ENCODE results near the gene NECAB3.
A peak's percentile ranks its signal among the peaks of the same experiment; 100 is the strongest.
"Not testable (repeated sequence)": the region's sequence is repeated elsewhere in the genome, so short reads cannot be mapped to it uniquely, and the experiment has no call there.

NECAB3 gene

GRCh38 chr20:33648396-33649004 is 25.7 kb downstream of the NECAB3 start:
- peak; percentile 26 for DNase-seq (ENCODE audit: low read depth)
- TF ChIP-seq CTCF (conservative IDR thresholded peaks at IDR 0.05; ENCODE audit: control insufficient read depth, insufficient read depth, low read depth, low read length) = no peak

GRCh38 chr20:33647603-33648395 is 26.4 kb downstream of the NECAB3 start:
- TF ChIP-seq CTCF (conservative IDR thresholded peaks at IDR 0.05; ENCODE audit: control insufficient read depth, insufficient read depth, low read depth, low read length) = no peak
- no peak overlapping the region for H3K4me3 ChIP-seq (ENCODE audit: control insufficient read depth, low read depth, low read length)
- peak; percentile 75 for DNase-seq (ENCODE audit: low read depth)

More at GRCh38 chr20:33648396-33649004, 25.7 kb downstream of the NECAB3 start:
- no peak overlapping the region for H3K4me3 ChIP-seq (ENCODE audit: control insufficient read depth, low read depth, low read length)

- not testable (repeated sequence) for H3K4me3 ChIP-seq (ENCODE audit: control insufficient read depth, low read depth, low read length); DNase-seq (ENCODE audit: low read depth)
Measured at GRCh38 chr20:33646959-33647602, 27.1 kb downstream of the NECAB3 start.

- no peak for DNase-seq (ENCODE audit: low read depth)
- no peak overlapping the region for H3K4me3 ChIP-seq (ENCODE audit: control insufficient read depth, low read depth, low read length)
- no peak for TF ChIP-seq CTCF (conservative IDR thresholded peaks at IDR 0.05; ENCODE audit: control insufficient read depth, insufficient read depth, low read depth, low read length)
Measured at GRCh38 chr20:33646191-33646590, 28.0 kb downstream of the NECAB3 start.

GRCh38 chr20:33645396-33645795 is 28.8 kb downstream of the NECAB3 start:
- no peak overlapping the region for H3K4me3 ChIP-seq (ENCODE audit: control insufficient read depth, low read depth, low read length)
- DNase-seq (ENCODE audit: low read depth) = no peak
- TF ChIP-seq CTCF (conservative IDR thresholded peaks at IDR 0.05; ENCODE audit: control insufficient read depth, insufficient read depth, low read depth, low read length) = no peak

GRCh38 chr20:33645072-33645358 is 29.2 kb downstream of the NECAB3 start:
- no peak for DNase-seq (ENCODE audit: low read depth)
- no peak for TF ChIP-seq CTCF (conservative IDR thresholded peaks at IDR 0.05; ENCODE audit: control insufficient read depth, insufficient read depth, low read depth, low read length)
- no peak overlapping the region for H3K4me3 ChIP-seq (ENCODE audit: control insufficient read depth, low read depth, low read length)

Data from fibroblast of mammary gland (primary cell).